GM12873 (cell line): Measurements from ENCODE around the gene INPP5A.

Experiments used
- CTCF ChIP-seq: IDR thresholded peaks from 2 replicates; pipeline ENCODE4 v1.5.1; 2012; ENCODE audit warnings: low read depth, mild to moderate bottlenecking, moderate library complexity, low read length, control low read depth; ENCODE audit not compliant: insufficient read depth; ENCODE audit errors: missing control alignments

INPP5A gene

GRCh38 chr10:132512052-132512442 is 25.5 kb upstream of the INPP5A start:
- no peak for TF ChIP-seq CTCF

DNA sequence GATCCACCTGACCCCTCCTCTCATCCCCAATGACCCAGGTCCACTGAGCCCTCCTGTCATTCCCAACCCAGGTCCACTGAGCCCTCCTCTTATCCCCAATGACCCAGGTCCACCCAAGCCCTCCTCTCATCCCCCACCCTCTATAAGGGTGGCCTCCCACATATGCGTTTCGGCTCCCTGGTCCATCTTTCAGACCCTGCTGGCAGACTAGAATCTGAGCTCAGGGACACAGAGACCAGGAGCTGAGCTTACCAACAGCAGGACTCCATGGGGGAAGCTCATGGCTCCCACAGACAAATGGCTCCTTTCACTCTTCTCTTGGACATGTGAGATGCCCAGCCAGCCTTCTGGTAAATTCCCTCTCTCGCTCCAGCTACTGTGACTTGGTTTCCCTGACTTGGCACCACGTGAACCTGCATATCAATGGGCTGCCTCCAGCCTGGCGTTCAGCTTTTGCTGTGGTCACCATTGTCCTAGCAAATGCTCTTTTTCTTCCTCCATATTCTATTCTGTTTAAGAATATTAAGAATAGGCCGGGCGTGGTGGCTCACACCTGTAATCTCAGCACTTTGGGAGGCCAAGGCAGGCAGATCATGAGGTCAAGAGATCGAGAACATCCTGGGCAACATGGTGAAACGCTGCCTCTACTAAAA is 24.8 kb upstream of the INPP5A start:
- no peak for TF ChIP-seq CTCF

GRCh38 chr10:132514821-132515520 is 22.6 kb upstream of the INPP5A start:
- TF ChIP-seq CTCF: no peak

- TF ChIP-seq CTCF: no peak
These were observed 21.5 kb upstream of the INPP5A start for GRCh38 chr10:132515811-132516726.

- TF ChIP-seq CTCF: no peak
These were observed 20.5 kb upstream of the INPP5A start for GRCh38 chr10:132516771-132517725.

GRCh38 chr10:132517951-132518521 is 19.6 kb upstream of the INPP5A start:
- no peak for TF ChIP-seq CTCF
